ENCODE measurements around the gene CYFIP1. TPM values are rescaled to one million over a fixed set of nuclear protein-coding genes. Genes with fewer than 3 reads are reported as not detected.

Gene CYFIP1
- total and polyA plus RNA-seq, 10 of the 15 experiments (the other 5 are each of a cell fraction or from before 2014, with no cell fraction given), result 3.5 to 46.2 (median 28.3) TPM

GRCh38 chr15:22942306-22942855, 37.8 kb downstream of the CYFIP1 start:
- RAD21 ChIA-PET (ENCODE audit: unreplicated experiment), result no interaction called here
- WGBS (ENCODE audit: insufficient coverage, insufficient replicate concordance, low lambda C conversion rate, missing lambda C conversion rate), result 90% methylated on average over 24 of the region's 24 CpGs
- no peak for TF ChIP-seq SUZ12 (IDR thresholded peaks at IDR 0.05; ENCODE audit: unreplicated experiment)
- no peak for TF ChIP-seq HSF1 (IDR thresholded peaks at IDR 0.05; ENCODE audit: low read depth, low read length)
- no peak for TF ChIP-seq NR2C1 (IDR thresholded peaks at IDR 0.05)

GRCh38 chr15:22941179-22941578, 39.0 kb downstream of the CYFIP1 start:
- H3K4me1 ChIP-seq (ENCODE audit: control insufficient read depth, insufficient read depth, low read length), result peaks cover 15% of the 10 kb centered on the region
- H3K36me3 ChIP-seq (ENCODE audit: control insufficient read depth in 2 of 2, insufficient read depth in 2 of 2, low read length in 1 of 2), result peaks cover 3 to 24% of the 10 kb centered on the region in 2 experiments; a peak in 3 of 4 replicates
- CTCF ChIA-PET, result no interaction called here
- no TSS peak for BruUV-seq (replicated peaks)
- H2AFZ ChIP-seq (ENCODE audit: control insufficient read depth, low read depth, low read length), result no peak overlapping the region
- no peak overlapping the region for H3K27ac ChIP-seq (ENCODE audit: control insufficient read depth, insufficient read depth)
- H3K9ac ChIP-seq (ENCODE audit: control insufficient read depth, insufficient read depth, low read length), result no peak overlapping the region
- SMC1A ChIA-PET (ENCODE audit: uncharacterized antibody, unreplicated experiment), result no interaction called here
- no peak for FAIRE-seq
- no peaks in the 10 kb centered on the region for H3K9me3 ChIP-seq (replicated peaks; ENCODE audit: control insufficient read depth, insufficient read depth, low read length)
- no peak for DNase-seq (ENCODE audit: low read depth, low spot score)
- H4K20me1 ChIP-seq (ENCODE audit: control insufficient read depth, insufficient read depth), result no peaks in the 10 kb centered on the region
- no peaks in the 10 kb centered on the region for H3K79me2 ChIP-seq (ENCODE audit: control insufficient read depth, insufficient read depth, low read length)
- no peak for ATAC-seq
- intact Hi-C loops (cut with micrococcal nuclease; ENCODE audit: unreplicated experiment), result no loop called here
- in situ Hi-C loops (cut with MboI), result loop anchor here (10.0 kb wide), 1 partner anchor 46 kb away; no protein-coding TSS in a partner anchor
- WGBS (ENCODE audit: insufficient coverage, insufficient replicate concordance, low lambda C conversion rate, missing lambda C conversion rate), result 83% methylated on average over 4 of the region's 4 CpGs
- H3K4me3 ChIP-seq, result no peak overlapping the region
- no peaks in the 10 kb centered on the region for H3K27me3 ChIP-seq (replicated peaks in 1 of 2; ENCODE audit: control insufficient read depth in 2 of 2, insufficient read depth in 2 of 2, low read length in 1 of 2)
- RAD21 ChIA-PET (ENCODE audit: unreplicated experiment), result interaction anchor here (0.5 kb wide), 1 partner anchor 17 kb away, joined by 3 read pairs; no protein-coding TSS in a partner anchor
- POLR2A ChIA-PET, result no interaction called here
- no peak overlapping the region for H3K4me2 ChIP-seq (ENCODE audit: control insufficient read depth, insufficient read depth)
- TF ChIP-seq IRF4 (IDR thresholded peaks at IDR 0.05; ENCODE audit: low read depth, low read length), result no peak
- TF ChIP-seq SPI1 (IDR thresholded peaks at IDR 0.05; ENCODE audit: borderline replicate concordance, insufficient read depth, low read depth, low read length), result no peak
- no peak for TF ChIP-seq NFYB (IDR thresholded peaks at IDR 0.05; ENCODE audit: insufficient read depth, low read depth, low read length)
- TF ChIP-seq EZH2 (IDR thresholded peaks at IDR 0.05; ENCODE audit: borderline replicate concordance, control insufficient read depth, low read depth, low read length), result no peak
- TF ChIP-seq FOXM1 (IDR thresholded peaks at IDR 0.05; ENCODE audit: low read depth, low read length), result no peak
- no peak for TF ChIP-seq ZBED1 (IDR thresholded peaks at IDR 0.05; ENCODE audit: borderline replicate concordance)
- TF ChIP-seq SMC3 (IDR thresholded peaks at IDR 0.05; ENCODE audit: borderline replicate concordance, low read length), result no peak
- TF ChIP-seq SIN3A (IDR thresholded peaks at IDR 0.05; ENCODE audit: low read depth, low read length), result no peak
- TF ChIP-seq CBX5 (IDR thresholded peaks at IDR 0.05; ENCODE audit: low read depth), result no peak
- TF ChIP-seq ZBTB4 (CRISPR knock-in tag; IDR thresholded peaks at IDR 0.05), result no peak
- TF ChIP-seq PML (IDR thresholded peaks at IDR 0.05; ENCODE audit: low read length), result no peak

More at GRCh38 chr15:22942306-22942855, 37.8 kb downstream of the CYFIP1 start:
- DNase-seq (ENCODE audit: low read depth, low spot score) (no peak), FAIRE-seq (no peak), ATAC-seq (no peak)
- no peaks in the 10 kb centered on the region for H3K79me2 ChIP-seq (ENCODE audit: control insufficient read depth, insufficient read depth, low read length)
- no peak overlapping the region for H3K9ac ChIP-seq (ENCODE audit: control insufficient read depth, insufficient read depth, low read length)
- intact Hi-C loops (cut with micrococcal nuclease; ENCODE audit: unreplicated experiment), result no loop called here
- no peaks in the 10 kb centered on the region for H3K9me3 ChIP-seq (replicated peaks; ENCODE audit: control insufficient read depth, insufficient read depth, low read length)
- H3K4me2 ChIP-seq (ENCODE audit: control insufficient read depth, insufficient read depth), result no peak overlapping the region
- H3K4me3 ChIP-seq, result no peak overlapping the region
- CTCF ChIA-PET, result no interaction called here
- POLR2A ChIA-PET, result no interaction called here
- in situ Hi-C loops (cut with MboI), result loop anchor here (10.0 kb wide), 1 partner anchor 48 kb away; no protein-coding TSS in a partner anchor
- no peaks in the 10 kb centered on the region for H3K27me3 ChIP-seq (replicated peaks in 1 of 2; ENCODE audit: control insufficient read depth in 2 of 2, insufficient read depth in 2 of 2, low read length in 1 of 2)
- no TSS peak for BruUV-seq (replicated peaks)
- peaks cover 7% of the 10 kb centered on the region for H3K4me1 ChIP-seq (ENCODE audit: control insufficient read depth, insufficient read depth, low read length)
- peaks cover 3 to 24% of the 10 kb centered on the region in 2 experiments for H3K36me3 ChIP-seq (ENCODE audit: control insufficient read depth in 2 of 2, insufficient read depth in 2 of 2, low read length in 1 of 2)
- H2AFZ ChIP-seq (ENCODE audit: control insufficient read depth, low read depth, low read length), result no peak overlapping the region
- H3K27ac ChIP-seq (ENCODE audit: control insufficient read depth, insufficient read depth), result no peak overlapping the region
- SMC1A ChIA-PET (ENCODE audit: uncharacterized antibody, unreplicated experiment), result no interaction called here
- H4K20me1 ChIP-seq (ENCODE audit: control insufficient read depth, insufficient read depth), result no peaks in the 10 kb centered on the region

Measured in GM12878 (cell line).